G401 (cell line): ENCODE measurements around the gene INHBA. TPM values are rescaled to one million over a fixed set of nuclear protein-coding genes. Genes with fewer than 3 reads are reported as not detected.

Experiments used
- DNase-seq: peaks from one replicate; pipeline ENCODE4 v3.0.0-alpha.2; 2015; ENCODE audit warnings: low spot score
- in situ Hi-C: cut with HindIII; loops from 2 replicates; pipeline ENCODE4 v1.10.0; 2016; ENCODE audit warnings: low sequenced_read_pairs, mixed read lengths
- total RNA-seq: library from RNA; depleted of rRNA; stranded (reverse); fragments of >200 nt; shearing (Covaris generic); gene quantifications from 2 replicates; pipeline ENCODE4 v1.2.3, GENCODE V29; 2014

INHBA gene
- total RNA-seq, 1 experiment from 2014 or later = not detected

GRCh38 chr7:41692251-41692650, 10.6 kb downstream of the INHBA start:
- DNase-seq = no peak
- in situ Hi-C loops = no loop called here

- DNase-seq = no peak
- in situ Hi-C loops = no loop called here
Observed at GRCh38 chr7:41691286-41692190, 11.4 kb downstream of the INHBA start.

- in situ Hi-C loops = no loop called here
- DNase-seq = no peak
Observed at GRCh38 chr7:41689815-41690214, 13.1 kb downstream of the INHBA start.

GRCh38 chr7:41688906-41689305, 14.0 kb downstream of the INHBA start:
- DNase-seq = no peak
- in situ Hi-C loops = no loop called here

GRCh38 chr7:41688012-41688625, 14.8 kb downstream of the INHBA start:
- in situ Hi-C loops = no loop called here
- DNase-seq = no peak

- DNase-seq = no peak
- in situ Hi-C loops = no loop called here
Observed at GRCh38 chr7:41685684-41686083, 17.2 kb downstream of the INHBA start.

GRCh38 chr7:41682422-41682821, 20.5 kb downstream of the INHBA start:
- DNase-seq = no peak
- in situ Hi-C loops = no loop called here

- no peak for DNase-seq
- in situ Hi-C loops = no loop called here
Observed at GRCh38 chr7:41679566-41679965, 23.3 kb downstream of the INHBA start.

- in situ Hi-C loops = no loop called here
- DNase-seq = no peak
Observed at GRCh38 chr7:41674505-41675023, 28.3 kb downstream of the INHBA start.

GRCh38 chr7:41661596-41661995, 41.3 kb downstream of the INHBA start:
- in situ Hi-C loops = no loop called here
- DNase-seq = no peak

GRCh38 chr7:41659539-41659938, 43.4 kb downstream of the INHBA start:
- no peak for DNase-seq
- in situ Hi-C loops = no loop called here

- DNase-seq = peak; percentile 1
- in situ Hi-C loops = no loop called here
Observed at GRCh38 chr7:41656366-41656765, 46.5 kb downstream of the INHBA start.

- in situ Hi-C loops = no loop called here
- no peak for DNase-seq
Observed at GRCh38 chr7:41655426-41655825, 47.5 kb downstream of the INHBA start.

GRCh38 chr7:41652267-41652666, 50.6 kb downstream of the INHBA start:
- no peak for DNase-seq
- in situ Hi-C loops = no loop called here

- DNase-seq = no peak
- in situ Hi-C loops = no loop called here
Observed at GRCh38 chr7:41648501-41648900, 54.4 kb downstream of the INHBA start.

GRCh38 chr7:41643616-41644015, 59.3 kb downstream of the INHBA start:
- DNase-seq = no peak
- in situ Hi-C loops = no loop called here

- no peak for DNase-seq
- in situ Hi-C loops = no loop called here
Observed at GRCh38 chr7:41641665-41642014, 61.2 kb downstream of the INHBA start.

GRCh38 chr7:41641011-41641664, 61.8 kb downstream of the INHBA start:
- DNase-seq = no peak
- in situ Hi-C loops = no loop called here

- no peak for DNase-seq
- in situ Hi-C loops = no loop called here
Observed at GRCh38 chr7:41640487-41640886, 62.4 kb downstream of the INHBA start.

GRCh38 chr7:41637049-41637448, 65.8 kb downstream of the INHBA start:
- no peak for DNase-seq
- in situ Hi-C loops = no loop called here
